K562 (cell line): ENCODE data around the gene WARS2. TPM values are rescaled to one million over a fixed set of nuclear protein-coding genes. Genes with fewer than 3 reads are reported as not detected.

ENCODE experiments used
- ATAC-seq: fragments of 200-7000 bp; cut with Tn5 transposase; 3 replicates; pipeline ENCODE4 v1.9.1; 2020; ENCODE audit warnings: moderate library complexity
- BruUV-seq: library from RNA; stranded (reverse); fragments of 400-500 nt; replicated peaks from 2 replicates; lab custom pipeline; 2021; lab: Mats Ljungman, UMichigan
- CTCF ChIA-PET: fragments of 300-600 bp; formaldehyde crosslinking; extraction: SDS; loops from one replicate; lab custom pipeline; 2021; ENCODE audit warnings: low intra/inter-chr PET ratio; lab: Yijun Ruan, JAX
- POLR2A ChIA-PET: fragments of 300-600, 350-650 bp; sonication (Branson Sonifier 250); formaldehyde crosslinking; extraction: SDS; loops from one replicate; lab custom pipeline; 2021; ENCODE audit warnings: antibody characterized with exemption, inconsistent platforms; lab: Yijun Ruan, JAX
- DNase-seq, 4 experiments: peaks; one replicate each; pipeline versions ENCODE4 v3.0.0 to v3.0.0-alpha.2; 2011 to 2018; ENCODE audit warnings: low spot score in 3 of 4, mixed read lengths in 3 of 4; ENCODE audit errors: extremely low read depth in 1 of 4
- FAIRE-seq: peaks from 2 replicates; lab custom pipeline; 2011; peaks lifted over from hg19 to GRCh38; lab: Jason Lieb, UNC
- H2AFZ ChIP-seq: 2 replicates; pipeline ENCODE4 v1.6.0; 2011; ENCODE audit warnings: low read depth, low read length, control low read depth, inconsistent platforms
- H3K27ac ChIP-seq: fragments of 200-600 bp; 3 replicates; pipeline ENCODE4 v1.8.0; 2011; ENCODE audit warnings: low read depth, mild to moderate bottlenecking, control low read depth, inconsistent platforms, low read length, moderate library complexity, mixed read lengths; ENCODE audit errors: extremely low read depth
- H3K27me3 ChIP-seq, 2 experiments: fragments of 300-600 bp in 1 of 2; 2 replicates in 1 of 2; 3 replicates in 1 of 2; pipeline versions ENCODE4 v1.6.0 to v1.8.0; 2011; ENCODE audit warnings: inconsistent platforms in 2 of 2, low read length in 2 of 2, mild to moderate bottlenecking in 1 of 2, mixed read lengths in 1 of 2, moderate library complexity in 1 of 2; ENCODE audit not compliant: control insufficient read depth in 2 of 2, insufficient read depth in 2 of 2
- H3K36me3 ChIP-seq: fragments of 300-600 bp; 3 replicates; pipeline ENCODE4 v1.8.0; 2011; ENCODE audit warnings: mild to moderate bottlenecking, low read length, inconsistent platforms; ENCODE audit not compliant: control insufficient read depth, insufficient read depth
- H3K4me1 ChIP-seq, 2 experiments: fragments of 200-600 bp in 1 of 2; replicated peaks in 1 of 2; 2 replicates in 1 of 2; 3 replicates in 1 of 2; pipeline versions ENCODE4 v1.5.1 to v1.8.0; 2011; ENCODE audit warnings: inconsistent platforms in 2 of 2, low read length in 2 of 2, mild to moderate bottlenecking in 1 of 2, mixed read lengths in 1 of 2, moderate library complexity in 1 of 2; ENCODE audit not compliant: control insufficient read depth in 2 of 2, insufficient read depth in 2 of 2
- H3K4me2 ChIP-seq: 2 replicates; pipeline ENCODE4 v1.6.1; 2011; ENCODE audit warnings: low read length, control low read depth, inconsistent platforms, mixed read lengths; ENCODE audit not compliant: insufficient read depth
- H3K4me3 ChIP-seq: fragments of 200-600 bp; sonication (generic), shearing (Covaris generic); 2 replicates; pipeline ENCODE4 v1.5.1; 2016; ENCODE audit warnings: control low read depth, inconsistent platforms
- H3K79me2 ChIP-seq: fragments of 200-600 bp; 3 replicates; pipeline ENCODE4 v1.8.0; 2011; ENCODE audit warnings: low read length, inconsistent platforms; ENCODE audit not compliant: control insufficient read depth, insufficient read depth
- H3K9ac ChIP-seq, 2 experiments: 2 replicates each; pipeline versions ENCODE4 v1.6.0 to v1.6.1; 2011; ENCODE audit warnings: low read depth in 2 of 2, low read length in 2 of 2, control low read depth in 1 of 2, inconsistent platforms in 1 of 2, mild to moderate bottlenecking in 1 of 2, mixed read lengths in 1 of 2; ENCODE audit not compliant: insufficient read depth in 1 of 2
- H3K9me1 ChIP-seq: one replicate; pipeline ENCODE4 v1.6.0; 2011; ENCODE audit warnings: inconsistent platforms, mild to moderate bottlenecking, low read length, moderate library complexity; ENCODE audit not compliant: control insufficient read depth, insufficient read depth
- H3K9me3 ChIP-seq: replicated peaks from 2 replicates; pipeline ENCODE4 v1.5.1; 2011; ENCODE audit warnings: low read depth, low read length, inconsistent platforms; ENCODE audit not compliant: control insufficient read depth, insufficient read depth
- H4K20me1 ChIP-seq: replicated peaks from 2 replicates; pipeline ENCODE4 v1.6.1; 2011; ENCODE audit warnings: low read length, inconsistent platforms, mixed read lengths; ENCODE audit not compliant: control insufficient read depth, insufficient read depth
- SNIP1 ChIP-seq: fragments of 450-650 bp; IDR thresholded peaks from 2 replicates; pipeline ENCODE4 v1.7.1; 2017; ENCODE audit warnings: low read depth, mild to moderate bottlenecking
- TCFL5 ChIP-seq: fragments of 250-450 bp; sonication (Bioruptor Pico); conservative IDR thresholded peaks from 2 replicates; pipeline ENCODE4 v1.6.1; 2021; ENCODE audit warnings: mild to moderate bottlenecking, moderate library complexity, matching md5 sums
- TFAM ChIP-seq: fragments of 250-450 bp; sonication (Bioruptor Pico); conservative IDR thresholded peaks from 2 replicates; pipeline ENCODE4 v1.5.0; 2021; ENCODE audit warnings: mild to moderate bottlenecking, moderate library complexity
- THRAP3 ChIP-seq: fragments of 450-650 bp; IDR thresholded peaks from 2 replicates; pipeline ENCODE4 v1.6.1; 2016; ENCODE audit warnings: mild to moderate bottlenecking, inconsistent platforms, borderline replicate concordance
- ZBTB11 ChIP-seq, 3 experiments: fragments of 200-800 bp in 1 of 3; fragments of 250-450 bp in 1 of 3; fragments of 450-650 bp in 1 of 3; sonication (Bioruptor Pico) in 1 of 3; sonication (Bioruptor generic) in 1 of 3; formaldehyde crosslinking in 1 of 3; IDR thresholded peaks; 2 replicates each; pipeline versions ENCODE4 v1.6.1 to v1.8.0; 2016 to 2022; ENCODE audit warnings: mild to moderate bottlenecking in 2 of 3, missing genetic modification characterization in 2 of 3, missing compliant biosample characterization in 1 of 3, moderate library complexity in 1 of 3
- ZNF197 ChIP-seq: fragments of 200-800 bp; sonication (Bioruptor generic); IDR thresholded peaks from 2 replicates; pipeline ENCODE4 v1.6.1; 2016; ENCODE audit warnings: low read depth, missing genetic modification characterization, missing compliant biosample characterization
- WGBS: fragments of 100-300 bp; shearing (Covaris generic); methylation state at CpG from one replicate; pipeline ENCODE4 v1.1.6; 2016; ENCODE audit warnings: low coverage, mixed read lengths; ENCODE audit not compliant: insufficient coverage; ENCODE audit errors: missing lambda C conversion rate; 5-methylcytosine and 5-hydroxymethylcytosine counted together
- in situ Hi-C: fragments of 300-500 bp; cut with MboI; formaldehyde crosslinking; loops from 4 replicates; pipeline ENCODE4 v1.15.0; 2018; ENCODE audit warnings: inconsistent platforms, mixed read lengths
- intact Hi-C: fragments of 100-400 bp; cut with micrococcal nuclease; formaldehyde crosslinking; loops from 2 replicates; pipeline ENCODE4 v1.14.2; 2022
- polyA plus RNA-seq, 8 experiments: library from polyadenylated mRNA; depleted of rRNA in 4 of 8; stranded (reverse) in 5 of 8; unstranded in 3 of 8; fragments of >200 nt; fragmentation: Nextera tagmentation in 2 of 8; fragmentation: Illumina TruSeq in 1 of 8; extraction: Ambion mirVana in 2 of 8; extraction: Trizol in 1 of 8; gene quantifications; 2 replicates each; pipeline versions ENCODE4 v1.2.1 to v1.2.3, GENCODE V29; 2011 to 2014; ENCODE audit warnings: inconsistent platforms in 1 of 8, missing spikeins in 1 of 8
- total RNA-seq, 7 experiments: library from RNA; depleted of rRNA in 6 of 7; stranded (reverse); fragments of >200 nt in 6 of 7; fragmentation: Illumina TruSeq in 2 of 7; extraction: Trizol in 2 of 7; gene quantifications; 2 replicates each; pipeline versions ENCODE4 v1.2.1 to v1.2.3, GENCODE V29; 2011 to 2021; ENCODE audit warnings: low replicate concordance in 1 of 7

Gene WARS2
- total and polyA plus RNA-seq, 9 of the 15 experiments (the other 6 are each of a cell fraction or from before 2014, with no cell fraction given): 5.7 to 18.0 (median 16.9) TPM

GRCh38 chr1:118990513-118991152 is 149.8 kb downstream of the WARS2 start (continued):
- TF ChIP-seq ZNF197 (CRISPR knock-in tag): no peak
- no peak for TF ChIP-seq TCFL5
- TF ChIP-seq SNIP1: no peak
- TF ChIP-seq, all 486 proteins: peak for 0

DNA sequence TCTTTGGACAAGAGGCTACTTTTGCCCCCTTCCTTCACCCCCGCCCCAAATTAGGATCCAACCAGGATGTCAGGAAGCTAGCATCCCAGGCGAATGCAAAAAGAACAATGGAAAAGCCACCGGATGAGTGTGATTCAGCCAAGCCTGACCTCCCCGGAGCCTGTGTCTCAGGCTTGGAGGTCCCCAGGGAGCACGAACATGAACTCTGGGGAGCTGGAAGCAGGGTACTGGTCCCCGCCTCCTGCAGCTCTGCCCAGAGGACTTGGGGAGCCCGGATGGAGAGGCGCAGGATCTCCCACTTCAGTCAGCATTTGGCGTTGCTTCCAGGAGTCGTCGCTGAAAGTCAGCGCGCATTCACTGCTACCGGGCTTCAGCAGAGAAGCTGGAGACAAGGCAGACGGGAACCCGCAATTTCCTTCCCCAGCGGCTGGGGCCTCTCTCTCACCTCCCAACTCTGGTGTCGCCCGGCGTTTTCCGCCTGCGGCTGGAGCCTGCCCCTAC is 150.5 kb downstream of the WARS2 start:
- H3K79me2 ChIP-seq: peaks cover 5% of the 10 kb centered on the region; the same call in 1 of the 3 replicates
- H4K20me1 ChIP-seq: no peaks in the 10 kb centered on the region
- H3K9me1 ChIP-seq: no peaks in the 10 kb centered on the region
- H3K36me3 ChIP-seq: no peaks in the 10 kb centered on the region
- POLR2A ChIA-PET: interaction anchor here (0.6 kb wide), 1 partner anchor 14 kb away, joined by 3 read pairs; no protein-coding TSS in a partner anchor
- BruUV-seq: no TSS peak
- H3K9ac ChIP-seq: no peak overlapping the region
- H2AFZ ChIP-seq: no peak overlapping the region
- intact Hi-C loops (loop anchor here (2.0 kb wide), 1 partner anchor 27 kb away; no protein-coding TSS in a partner anchor), in situ Hi-C loops (no loop called here)
- peaks cover 0 to 18% of the 10 kb centered on the region in 2 experiments; a peak in 3 of 5 replicates for H3K4me1 ChIP-seq
- no peak overlapping the region for H3K4me2 ChIP-seq
- CTCF ChIA-PET: no interaction called here
- 27% methylated on average over 22 of the region's 22 CpGs for WGBS
- H3K4me3 ChIP-seq: no peak overlapping the region
- ATAC-seq (no peak), FAIRE-seq (no peak), DNase-seq (no peak)
- no peak overlapping the region for H3K27ac ChIP-seq
- peaks cover 72 to 94% of the 10 kb centered on the region in 2 experiments for H3K27me3 ChIP-seq
- TF ChIP-seq TFAM (CRISPR knock-in tag) (no peak), THRAP3 (no peak), ZBTB11 (CRISPR knock-in tag; IDR thresholded peaks at IDR 0.05) (peak in 1 of 3 experiments; percentile 29; a peak in 1 of 6 replicates)
- no peaks in the 10 kb centered on the region for H3K9me3 ChIP-seq
